Stimulated activated naive CD8-positive, alpha-beta T cell treated with anti-CD3 and anti-CD28 coated beads, Interleukin-15, amount 100 ng/mL, for 72 hours (primary cell): ENCODE measurements around the gene COBL.

ENCODE experiments used
- ATAC-seq: fragments of 150-1000 bp; cut with Tn5 transposase; 2 replicates; pipeline ENCODE4 v1.10.0; 2021; ENCODE audit warnings: mild to moderate bottlenecking, moderate library complexity
- DNase-seq, 2 donors: peaks; one replicate each; pipeline ENCODE4 v3.0.0; 2021 to 2022
- H3K27ac Mint-ChIP-seq, 2 donors: one replicate each; pipeline ENCODE4 v1.8.0; 2022; ENCODE audit warnings: mild to moderate bottlenecking in 2 of 2, mixed read lengths in 2 of 2, moderate library complexity in 2 of 2
- H3K27me3 Mint-ChIP-seq: one replicate; pipeline ENCODE4 v1.8.0; 2022; ENCODE audit warnings: mixed read lengths
- H3K4me1 Mint-ChIP-seq: one replicate; pipeline ENCODE4 v1.8.0; 2022; ENCODE audit warnings: mild to moderate bottlenecking, mixed read lengths
- H3K4me3 Mint-ChIP-seq, 2 donors: one replicate each; pipeline ENCODE4 v1.8.0; 2022; ENCODE audit warnings: mild to moderate bottlenecking in 2 of 2, mixed read lengths in 2 of 2, moderate library complexity in 1 of 2
- H3K9me3 Mint-ChIP-seq, 2 donors: one replicate each; pipeline ENCODE4 v1.8.0; 2022; ENCODE audit warnings: mixed read lengths in 2 of 2

The COBL gene

DNA sequence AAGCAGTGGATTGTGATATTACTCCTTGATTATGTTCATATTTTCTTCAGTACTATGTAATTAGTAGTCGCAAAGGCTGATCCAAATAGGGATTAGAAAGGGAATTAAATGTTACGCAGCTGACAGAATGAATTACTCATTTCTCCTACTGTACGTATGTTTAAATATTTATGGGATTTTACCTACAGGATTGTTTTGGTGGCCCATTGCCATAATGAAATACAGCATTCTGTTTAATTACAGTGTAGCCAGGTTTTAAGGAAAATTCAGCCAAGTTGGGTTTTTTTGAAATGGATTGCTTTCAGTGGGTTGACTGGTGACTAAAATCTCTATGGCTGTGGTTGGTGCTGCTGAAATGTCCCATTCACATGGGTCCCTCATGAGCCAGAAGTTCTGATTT lies 336.2 kb downstream of the COBL start:
- H3K27me3 Mint-ChIP-seq = no peaks in the 10 kb centered on the region
- ATAC-seq (no peak), DNase-seq (no peak)
- H3K4me1 Mint-ChIP-seq = no peaks in the 10 kb centered on the region
- H3K9me3 Mint-ChIP-seq = peaks cover 4 to 5% of the 10 kb centered on the region in 2 donors
- H3K27ac Mint-ChIP-seq = no peak overlapping the region
- no peak overlapping the region for H3K4me3 Mint-ChIP-seq

GRCh38 chr7:50978633-50979215 lies 337.9 kb downstream of the COBL start:
- H3K27ac Mint-ChIP-seq = no peak overlapping the region
- H3K4me3 Mint-ChIP-seq = no peak overlapping the region
- DNase-seq (no peak), ATAC-seq (no peak)
- H3K27me3 Mint-ChIP-seq = no peaks in the 10 kb centered on the region
- no peaks in the 10 kb centered on the region for H3K4me1 Mint-ChIP-seq
- H3K9me3 Mint-ChIP-seq = peaks cover 4 to 5% of the 10 kb centered on the region in 2 donors

- no peaks in the 10 kb centered on the region for H3K4me1 Mint-ChIP-seq
- H3K27ac Mint-ChIP-seq = no peak overlapping the region
- ATAC-seq (no peak), DNase-seq (no peak)
- H3K27me3 Mint-ChIP-seq = no peaks in the 10 kb centered on the region
- no peak overlapping the region for H3K4me3 Mint-ChIP-seq
- peaks cover 4 to 5% of the 10 kb centered on the region in 2 donors for H3K9me3 Mint-ChIP-seq
Measured at GRCh38 chr7:50977421-50977820, 339.2 kb downstream of the COBL start.

GRCh38 chr7:50976064-50976463 lies 340.5 kb downstream of the COBL start:
- DNase-seq (no peak), ATAC-seq (no peak)
- Mint-ChIP-seq H3K27me3 (no peaks in the 10 kb centered on the region), H3K9me3 (peaks cover 4 to 5% of the 10 kb centered on the region in 2 donors), H3K4me3 (no peak overlapping the region), H3K4me1 (no peaks in the 10 kb centered on the region), H3K27ac (no peak overlapping the region)

DNA sequence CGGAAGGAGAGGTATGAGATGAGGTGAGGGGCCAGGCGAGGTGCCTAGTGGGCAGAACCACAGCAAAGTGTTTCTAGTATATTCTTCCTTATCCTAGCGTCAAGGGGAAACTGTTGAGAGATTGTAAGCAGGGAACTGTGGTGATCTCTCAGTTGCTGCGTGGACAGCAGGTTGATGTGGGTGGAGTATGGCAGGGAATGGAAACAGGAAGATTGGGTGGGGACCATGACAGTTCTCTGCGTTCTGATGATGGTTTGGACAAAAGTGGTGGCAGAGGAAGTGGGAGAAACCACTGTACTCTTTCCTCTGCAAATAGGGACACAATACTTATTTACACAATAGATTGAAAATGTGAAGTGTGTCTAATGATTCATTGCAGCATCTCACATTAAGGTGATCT lies 342.4 kb downstream of the COBL start:
- Mint-ChIP-seq H3K4me3 (no peak overlapping the region), H3K4me1 (no peaks in the 10 kb centered on the region), H3K27ac (no peak overlapping the region), H3K9me3 (peaks cover 4 to 5% of the 10 kb centered on the region in 2 donors), H3K27me3 (no peaks in the 10 kb centered on the region)
- DNase-seq (no peak), ATAC-seq (no peak)

DNA sequence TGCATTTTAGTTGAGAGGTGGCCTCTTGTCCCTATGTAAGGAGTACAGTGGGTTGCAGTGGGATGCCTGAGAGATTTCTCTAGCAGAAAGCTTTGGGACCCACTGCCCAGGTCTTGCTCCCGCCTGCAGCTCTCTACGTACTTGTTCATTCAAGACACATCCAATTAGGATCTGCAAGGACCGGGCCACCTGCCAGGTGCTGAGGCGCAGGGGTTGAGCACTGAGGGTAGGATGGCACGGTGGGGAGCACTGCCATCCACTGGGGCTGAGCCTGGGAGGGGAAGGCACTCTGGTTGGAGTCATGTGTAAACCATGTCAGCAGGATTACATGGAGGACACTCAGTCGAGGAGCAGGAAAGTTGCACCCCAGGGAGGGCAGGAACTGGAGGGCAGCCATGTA lies 342.8 kb downstream of the COBL start:
- Mint-ChIP-seq H3K27me3 (no peaks in the 10 kb centered on the region), H3K4me1 (no peaks in the 10 kb centered on the region), H3K9me3 (peaks cover 1 to 3% of the 10 kb centered on the region in 2 donors), H3K27ac (no peak overlapping the region), H3K4me3 (no peak overlapping the region)
- DNase-seq (no peak), ATAC-seq (peak; percentile 31)

- Mint-ChIP-seq H3K27me3 (no peaks in the 10 kb centered on the region), H3K4me3 (no peak overlapping the region), H3K9me3 (peaks cover 11 to 12% of the 10 kb centered on the region in 2 donors), H3K4me1 (no peaks in the 10 kb centered on the region), H3K27ac (no peak overlapping the region)
- ATAC-seq (no peak), DNase-seq (no peak)
Measured at GRCh38 chr7:50970092-50970491, 346.5 kb downstream of the COBL start.
